ENCODE data around the gene TMEM260.

GRCh38 chr14:56554301-56554700 lies 25.3 kb upstream of the TMEM260 start:
- TF ChIP-seq CTCF (IDR thresholded peaks at IDR 0.05) (no peak), POLR2A (IDR thresholded peaks at IDR 0.05) (no peak)

All from esophagus squamous epithelium (tissue), 4 donors.